ENCODE results near the gene TRMT1L.

DNA sequence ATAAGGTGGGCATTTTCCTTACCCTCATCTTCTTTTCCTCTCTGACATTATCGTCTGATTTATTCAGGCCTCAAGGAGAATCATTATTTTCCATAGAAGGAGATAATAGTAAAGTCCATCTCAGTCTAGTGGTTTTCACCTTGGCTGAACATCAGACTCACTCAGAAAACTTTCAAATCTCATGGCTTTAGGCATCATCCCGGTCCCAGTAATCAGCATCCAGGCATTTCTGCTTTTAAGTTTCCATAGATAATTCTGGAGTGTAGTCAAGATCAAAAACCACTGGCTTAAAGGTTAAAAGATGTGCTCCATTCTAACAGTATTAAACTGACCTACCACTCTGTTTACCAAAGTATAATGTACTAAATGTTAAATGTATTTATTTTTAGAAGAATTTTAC, 62.0 kb downstream of the TRMT1L start:
- TF ChIP-seq, protein P1, sequence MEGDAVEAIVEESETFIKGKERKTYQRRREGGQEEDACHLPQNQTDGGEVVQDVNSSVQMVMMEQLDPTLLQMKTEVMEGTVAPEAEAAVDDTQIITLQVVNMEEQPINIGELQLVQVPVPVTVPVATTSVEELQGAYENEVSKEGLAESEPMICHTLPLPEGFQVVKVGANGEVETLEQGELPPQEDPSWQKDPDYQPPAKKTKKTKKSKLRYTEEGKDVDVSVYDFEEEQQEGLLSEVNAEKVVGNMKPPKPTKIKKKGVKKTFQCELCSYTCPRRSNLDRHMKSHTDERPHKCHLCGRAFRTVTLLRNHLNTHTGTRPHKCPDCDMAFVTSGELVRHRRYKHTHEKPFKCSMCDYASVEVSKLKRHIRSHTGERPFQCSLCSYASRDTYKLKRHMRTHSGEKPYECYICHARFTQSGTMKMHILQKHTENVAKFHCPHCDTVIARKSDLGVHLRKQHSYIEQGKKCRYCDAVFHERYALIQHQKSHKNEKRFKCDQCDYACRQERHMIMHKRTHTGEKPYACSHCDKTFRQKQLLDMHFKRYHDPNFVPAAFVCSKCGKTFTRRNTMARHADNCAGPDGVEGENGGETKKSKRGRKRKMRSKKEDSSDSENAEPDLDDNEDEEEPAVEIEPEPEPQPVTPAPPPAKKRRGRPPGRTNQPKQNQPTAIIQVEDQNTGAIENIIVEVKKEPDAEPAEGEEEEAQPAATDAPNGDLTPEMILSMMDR (IDR thresholded peaks at IDR 0.05), result no peak
- TF ChIP-seq ZFX (IDR thresholded peaks at IDR 0.05; ENCODE audit: borderline replicate concordance), result no peak

Data from 22Rv1 (cell line).